ENCODE data around the gene NOS3. TPM values are rescaled to one million over a fixed set of nuclear protein-coding genes. Genes with fewer than 3 reads are reported as not detected.

Gene NOS3
- total RNA-seq (2014; rRNA removed; shearing (Covaris generic)) = 15.5 and 16.5 TPM in 2 replicates

DNA sequence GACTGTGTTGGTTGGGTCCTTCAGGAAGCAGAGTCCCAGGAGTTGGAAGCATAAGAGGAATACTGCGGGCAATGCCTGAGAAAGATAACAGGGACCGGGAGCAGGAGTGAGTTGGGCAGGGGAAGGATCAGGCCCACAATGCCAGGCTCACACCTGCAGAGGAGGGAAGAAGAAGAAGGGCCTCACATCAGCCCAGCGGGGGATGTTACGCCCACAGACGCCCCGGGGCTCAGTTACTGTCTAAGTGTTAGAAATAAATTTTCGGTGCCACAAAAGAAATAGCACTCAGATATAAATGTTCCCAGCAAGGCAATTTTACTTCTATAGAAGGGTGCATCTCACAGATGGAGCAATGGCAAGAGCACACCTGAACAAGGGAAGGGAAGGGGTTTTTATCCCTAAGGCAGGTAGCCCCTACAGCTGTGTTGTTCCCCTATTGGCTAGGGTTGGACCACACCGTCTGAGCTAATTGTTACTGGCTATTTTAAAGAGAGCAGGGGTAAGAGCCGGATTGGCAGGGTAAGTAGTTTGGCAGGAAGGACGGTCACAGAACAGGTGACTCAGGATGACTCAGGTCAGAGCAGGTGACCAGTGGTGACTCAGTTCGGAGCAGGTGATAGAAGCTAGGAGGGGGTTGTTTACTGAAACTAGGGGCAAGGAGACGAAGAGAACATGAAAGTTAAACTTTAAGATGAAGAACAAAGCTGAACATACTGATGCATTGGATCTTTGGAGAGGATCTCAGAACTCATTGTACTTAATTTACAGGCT lies at the start of gene NOS3:
TSS of gene NOS3 (plus strand) at position 602 of the 771 bp plus-strand sequence. CDS start 2,787 bp downstream, outside the sequence.
- no peak within 1 kb of the TSS for H3K4me3 ChIP-seq (ENCODE audit: insufficient read depth, low read depth, low read length)
- no peaks in the 10 kb centered on the region for H3K36me3 ChIP-seq (replicated peaks; ENCODE audit: control insufficient read depth, insufficient read depth, low read length)
- H3K27me3 ChIP-seq (ENCODE audit: control insufficient read depth, insufficient read depth, low read length) = no peaks in the 10 kb centered on the region
- no peak for DNase-seq

GRCh38 chr7:150941351-150942000 lies 49.3 kb upstream of the NOS3 start:
- Histone ChIP-seq H3K4me3 (ENCODE audit: insufficient read depth, low read depth, low read length) (no peak overlapping the region), H3K36me3 (replicated peaks; ENCODE audit: control insufficient read depth, insufficient read depth, low read length) (no peaks in the 10 kb centered on the region), H3K27me3 (ENCODE audit: control insufficient read depth, insufficient read depth, low read length) (peaks cover 2% of the 10 kb centered on the region; the same call in 1 of the 2 replicates)
- DNase-seq = peak; percentile 29

DNA sequence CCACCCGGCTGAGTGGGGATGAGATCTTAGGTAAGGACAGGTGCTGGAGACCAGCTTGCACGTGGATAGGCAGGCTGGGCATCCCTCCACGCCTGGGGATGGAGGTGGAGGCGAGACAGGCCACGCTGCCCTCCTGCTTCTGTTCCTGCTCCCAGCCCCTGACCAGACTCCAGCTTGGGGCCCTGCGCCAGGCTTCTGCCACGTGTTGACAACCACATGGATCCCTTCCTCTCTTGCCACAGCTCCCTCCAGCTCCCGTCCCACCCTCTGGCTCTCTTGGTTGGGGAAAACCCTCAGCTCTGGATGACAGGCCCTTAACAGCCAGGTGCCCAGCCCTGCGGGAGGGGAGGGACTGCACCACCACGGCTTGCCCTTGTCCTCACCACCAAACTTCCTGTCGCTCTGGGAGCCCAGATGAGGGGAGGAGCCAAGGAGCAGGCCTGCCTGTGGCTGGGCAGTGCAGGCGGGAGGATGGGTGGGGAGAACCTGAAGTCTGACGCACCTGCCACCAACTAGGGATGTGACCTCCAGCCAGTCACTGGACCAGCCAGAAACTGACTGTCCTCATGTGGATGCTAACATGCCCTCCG lies 48.7 kb upstream of the NOS3 start:
- no peaks in the 10 kb centered on the region for H3K36me3 ChIP-seq (replicated peaks; ENCODE audit: control insufficient read depth, insufficient read depth, low read length)
- H3K4me3 ChIP-seq (ENCODE audit: insufficient read depth, low read depth, low read length) = no peak overlapping the region
- peaks cover 6% of the 10 kb centered on the region for H3K27me3 ChIP-seq (ENCODE audit: control insufficient read depth, insufficient read depth, low read length)
- DNase-seq = peak; percentile 81

DNA sequence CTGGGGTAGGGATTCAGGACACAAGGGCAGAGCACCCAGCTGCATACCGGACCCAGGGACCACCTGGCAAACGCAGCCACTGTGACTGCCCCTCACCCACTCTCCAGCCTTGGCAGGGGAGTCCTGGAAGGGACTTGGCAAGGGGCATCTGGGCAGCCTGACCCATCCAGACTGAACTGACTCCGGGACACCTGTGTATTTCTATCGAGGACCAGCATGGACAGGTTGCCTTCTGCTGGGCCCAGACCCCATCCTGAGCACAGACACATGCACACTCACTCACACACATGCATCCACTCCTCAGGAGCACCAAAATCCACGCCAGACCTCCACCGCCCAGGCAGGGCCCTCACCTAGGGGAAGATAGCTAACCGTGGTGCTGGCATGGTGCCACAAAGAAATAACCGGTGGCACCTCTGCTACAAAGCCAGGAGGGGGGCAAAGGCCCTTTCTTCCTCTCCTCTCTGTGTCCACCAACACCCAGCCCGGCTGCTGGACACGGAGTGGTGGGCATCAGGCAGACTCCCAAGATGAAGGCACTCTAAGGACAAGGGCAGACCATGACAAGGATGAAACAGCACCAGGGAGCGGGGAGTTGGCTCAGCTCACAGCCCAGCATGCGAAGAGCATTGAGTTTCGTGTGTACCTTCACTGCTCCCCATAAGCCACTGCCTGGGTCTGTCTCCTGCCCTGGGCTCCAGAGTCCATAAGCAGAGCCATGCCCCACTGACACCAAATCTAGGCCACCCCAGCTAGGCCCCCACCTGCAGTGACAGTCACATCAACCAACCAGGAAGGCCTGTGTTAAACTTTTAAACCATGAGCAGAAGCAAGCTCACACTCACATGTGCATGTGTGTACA lies 48.0 kb upstream of the NOS3 start:
- Histone ChIP-seq H3K4me3 (ENCODE audit: insufficient read depth, low read depth, low read length) (no peak overlapping the region), H3K27me3 (ENCODE audit: control insufficient read depth, insufficient read depth, low read length) (peaks cover 8% of the 10 kb centered on the region), H3K36me3 (replicated peaks; ENCODE audit: control insufficient read depth, insufficient read depth, low read length) (no peaks in the 10 kb centered on the region)
- DNase-seq = no peak

GRCh38 chr7:150943453-150943814 lies 47.4 kb upstream of the NOS3 start:
- no peak overlapping the region for H3K4me3 ChIP-seq (ENCODE audit: insufficient read depth, low read depth, low read length)
- no peaks in the 10 kb centered on the region for H3K36me3 ChIP-seq (replicated peaks; ENCODE audit: control insufficient read depth, insufficient read depth, low read length)

GRCh38 chr7:150944066-150945042 lies 46.5 kb upstream of the NOS3 start:
- no peak overlapping the region for H3K4me3 ChIP-seq (ENCODE audit: insufficient read depth, low read depth, low read length)
- H3K36me3 ChIP-seq (replicated peaks; ENCODE audit: control insufficient read depth, insufficient read depth, low read length) = no peaks in the 10 kb centered on the region
- peak; percentile 28 for DNase-seq
- H3K27me3 ChIP-seq (ENCODE audit: control insufficient read depth, insufficient read depth, low read length) = peaks cover 16% of the 10 kb centered on the region

More at GRCh38 chr7:150943453-150943814, 47.4 kb upstream of the NOS3 start:
- no peak for DNase-seq
- H3K27me3 ChIP-seq (ENCODE audit: control insufficient read depth, insufficient read depth, low read length) = peaks cover 12% of the 10 kb centered on the region

GRCh38 chr7:150945171-150945852 lies 45.5 kb upstream of the NOS3 start:
- no peaks in the 10 kb centered on the region for H3K36me3 ChIP-seq (replicated peaks; ENCODE audit: control insufficient read depth, insufficient read depth, low read length)
- H3K27me3 ChIP-seq (ENCODE audit: control insufficient read depth, insufficient read depth, low read length) = peaks cover 16% of the 10 kb centered on the region
- peak; percentile 62 for DNase-seq
- no peak overlapping the region for H3K4me3 ChIP-seq (ENCODE audit: insufficient read depth, low read depth, low read length)

GRCh38 chr7:150945853-150946420 lies 44.9 kb upstream of the NOS3 start:
- Histone ChIP-seq H3K4me3 (ENCODE audit: insufficient read depth, low read depth, low read length) (no peak overlapping the region), H3K27me3 (ENCODE audit: control insufficient read depth, insufficient read depth, low read length) (peaks cover 16% of the 10 kb centered on the region), H3K36me3 (replicated peaks; ENCODE audit: control insufficient read depth, insufficient read depth, low read length) (no peaks in the 10 kb centered on the region)
- peak; percentile 65 for DNase-seq

DNA sequence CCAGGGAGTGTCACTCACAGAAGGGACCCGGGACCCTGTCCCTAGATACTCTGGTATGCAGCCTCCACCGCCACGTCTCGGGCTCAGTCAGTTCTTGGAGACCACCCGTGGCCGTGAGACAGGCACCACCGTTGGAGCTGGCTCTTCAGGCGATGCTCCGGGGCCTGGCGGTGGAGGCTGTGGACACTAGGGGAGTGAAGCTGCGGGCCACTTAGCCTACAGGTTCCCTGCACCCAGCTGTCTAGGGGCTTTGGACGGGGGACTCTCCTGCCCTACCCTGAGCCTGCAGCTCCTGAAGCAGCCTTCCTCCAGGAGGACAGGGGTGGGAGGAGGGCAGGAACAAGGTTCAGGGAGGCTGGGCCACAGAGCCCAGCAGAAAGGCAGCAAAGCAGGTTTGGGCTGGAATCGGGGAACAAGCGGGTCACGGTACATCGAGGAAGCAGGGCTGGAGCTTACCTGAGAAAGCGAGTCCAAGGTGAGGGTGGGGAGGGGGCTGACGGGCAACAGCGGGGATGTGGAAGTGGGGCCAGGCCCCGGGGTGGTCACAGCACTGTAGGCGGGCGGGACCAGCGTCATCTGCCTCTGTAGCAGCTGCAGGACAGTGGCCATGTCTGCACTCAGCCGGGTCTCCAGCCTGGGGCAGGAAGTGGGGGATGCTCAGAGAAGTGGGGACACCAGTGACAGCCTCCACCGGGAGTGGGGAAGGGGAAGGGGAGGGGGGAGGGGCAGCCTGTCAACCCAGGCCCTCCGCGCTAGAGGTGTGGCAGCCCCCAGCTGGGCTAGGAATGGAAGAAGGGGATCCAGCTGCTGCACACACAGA lies 44.2 kb upstream of the NOS3 start:
- Histone ChIP-seq H3K4me3 (ENCODE audit: insufficient read depth, low read depth, low read length) (no peak overlapping the region; the same call in 1 of the 2 replicates), H3K27me3 (ENCODE audit: control insufficient read depth, insufficient read depth, low read length) (peaks cover 16% of the 10 kb centered on the region), H3K36me3 (replicated peaks; ENCODE audit: control insufficient read depth, insufficient read depth, low read length) (no peaks in the 10 kb centered on the region)
- peak; percentile 68 for DNase-seq

- Histone ChIP-seq H3K27me3 (ENCODE audit: control insufficient read depth, insufficient read depth, low read length) (peaks cover 16% of the 10 kb centered on the region), H3K36me3 (replicated peaks; ENCODE audit: control insufficient read depth, insufficient read depth, low read length) (no peaks in the 10 kb centered on the region), H3K4me3 (ENCODE audit: insufficient read depth, low read depth, low read length) (peak overlapping the region; percentile 31; the same call in 1 of the 2 replicates)
- DNase-seq = peak; percentile 82
Measured at GRCh38 chr7:150947241-150947745, 43.5 kb upstream of the NOS3 start.

DNA sequence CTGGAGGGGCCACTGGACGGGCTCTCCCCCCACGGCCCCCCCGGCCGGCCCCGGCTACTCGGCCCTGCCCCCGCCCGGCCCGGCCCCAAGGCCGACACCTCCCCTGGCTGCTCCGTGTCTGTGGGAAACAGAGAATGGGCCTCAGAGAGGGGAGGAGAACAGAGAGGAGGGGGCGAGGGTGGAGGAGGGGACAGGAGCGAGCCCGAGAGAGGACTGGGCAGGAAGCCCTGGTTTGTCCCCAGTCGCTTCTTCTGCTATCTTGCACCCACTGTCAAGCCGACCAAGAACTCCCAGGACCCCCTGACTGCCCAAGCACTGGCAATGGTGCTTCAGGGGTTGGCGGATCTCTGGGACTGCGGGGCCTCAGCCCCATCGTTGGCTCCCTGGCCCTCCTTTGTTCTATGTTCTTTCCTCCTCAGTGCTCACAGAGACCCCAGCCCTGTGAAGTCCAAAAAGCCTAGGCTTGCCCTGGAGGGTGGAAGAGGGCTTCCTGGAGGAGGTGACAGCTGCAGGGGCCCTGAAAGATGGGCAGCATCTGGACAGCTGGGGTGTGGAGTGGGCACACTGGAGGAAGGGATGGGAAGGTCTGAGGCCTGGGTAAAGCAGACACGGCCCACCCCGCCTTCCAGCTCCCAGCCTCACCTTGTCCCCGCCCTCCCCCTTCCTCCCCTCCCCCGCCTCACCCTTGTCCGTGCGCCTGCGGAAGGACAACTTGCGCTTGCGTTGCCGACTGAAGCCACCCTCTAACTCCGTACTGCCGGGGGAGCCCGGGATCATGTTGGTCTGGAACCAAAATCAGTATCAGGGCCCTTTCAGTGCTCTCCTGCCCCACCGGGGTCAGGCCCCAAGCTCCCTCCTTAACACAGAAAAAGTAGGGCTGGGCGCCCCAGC lies 42.8 kb upstream of the NOS3 start:
- peak overlapping the region; percentile 31; the same call in 1 of the 2 replicates for H3K4me3 ChIP-seq (ENCODE audit: insufficient read depth, low read depth, low read length)
- no peaks in the 10 kb centered on the region for H3K36me3 ChIP-seq (replicated peaks; ENCODE audit: control insufficient read depth, insufficient read depth, low read length)
- H3K27me3 ChIP-seq (ENCODE audit: control insufficient read depth, insufficient read depth, low read length) = peaks cover 16% of the 10 kb centered on the region
- peak; percentile 92 for DNase-seq
